Right renal cortex interstitium (tissue), 3 donors: ENCODE data around the gene ECT2. TPM values are rescaled to one million over a fixed set of nuclear protein-coding genes. Genes with fewer than 3 reads are reported as not detected.
"Not testable (repeated sequence)": the region's sequence is repeated elsewhere in the genome, so short reads cannot be mapped to it uniquely, and the experiment has no call there.

Experiments
- DNase-seq, 3 donors: peaks; one replicate each; pipeline ENCODE4 v3.0.0-alpha.2; 2013; ENCODE audit warnings: low read depth in 3 of 3, low spot score in 2 of 3
- polyA plus RNA-seq, 3 donors: library from polyadenylated mRNA; unstranded; fragments of 120-200 nt; gene quantifications; one replicate each; pipeline ENCODE4 v1.2.1, GENCODE V29; 2013; ENCODE audit not compliant: insufficient read length in 3 of 3

Gene ECT2
- polyA plus RNA-seq, 3 donors: 33.7 to 42.3 (median 38.6) TPM

DNA sequence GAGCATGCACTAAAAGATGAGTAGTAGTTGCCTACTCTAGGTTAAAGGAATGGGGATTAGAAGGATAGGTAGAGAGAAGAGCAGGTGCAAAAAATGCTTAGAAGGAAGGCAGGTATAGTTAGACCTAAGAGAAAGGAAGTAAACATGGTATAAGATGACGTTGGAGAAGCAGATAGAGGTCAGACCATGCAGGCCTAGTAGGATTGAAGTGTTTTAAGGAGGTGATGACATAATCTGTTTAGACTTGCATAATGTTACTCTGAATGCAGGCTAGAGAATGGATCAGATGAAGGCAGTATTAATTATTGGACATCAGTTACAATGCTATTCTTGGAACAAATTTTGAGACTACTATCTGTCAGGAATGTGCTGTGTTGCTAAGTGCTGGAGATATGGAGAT lies 11.1 kb upstream of the ECT2 start:
- no peak for DNase-seq

DNA sequence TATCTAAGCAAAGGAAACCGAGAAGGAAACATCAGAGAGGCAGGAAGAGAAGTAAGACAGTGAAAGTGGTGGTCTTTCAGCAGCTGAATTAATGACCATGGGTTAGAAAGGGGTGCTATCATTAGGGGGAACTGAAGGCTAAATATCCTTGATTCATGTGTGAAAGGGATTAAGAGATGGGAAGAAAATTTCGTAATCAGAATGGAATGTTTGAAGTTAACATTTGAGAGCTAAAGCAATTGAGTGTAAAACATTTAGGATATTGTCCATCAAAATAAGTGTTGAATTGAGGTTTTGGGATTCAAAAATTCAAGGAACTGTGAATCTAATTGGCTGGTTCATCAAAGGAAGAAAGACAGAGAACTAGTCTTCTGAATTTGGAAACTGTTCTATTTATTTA lies 4.1 kb upstream of the ECT2 start:
- no peak for DNase-seq

DNA sequence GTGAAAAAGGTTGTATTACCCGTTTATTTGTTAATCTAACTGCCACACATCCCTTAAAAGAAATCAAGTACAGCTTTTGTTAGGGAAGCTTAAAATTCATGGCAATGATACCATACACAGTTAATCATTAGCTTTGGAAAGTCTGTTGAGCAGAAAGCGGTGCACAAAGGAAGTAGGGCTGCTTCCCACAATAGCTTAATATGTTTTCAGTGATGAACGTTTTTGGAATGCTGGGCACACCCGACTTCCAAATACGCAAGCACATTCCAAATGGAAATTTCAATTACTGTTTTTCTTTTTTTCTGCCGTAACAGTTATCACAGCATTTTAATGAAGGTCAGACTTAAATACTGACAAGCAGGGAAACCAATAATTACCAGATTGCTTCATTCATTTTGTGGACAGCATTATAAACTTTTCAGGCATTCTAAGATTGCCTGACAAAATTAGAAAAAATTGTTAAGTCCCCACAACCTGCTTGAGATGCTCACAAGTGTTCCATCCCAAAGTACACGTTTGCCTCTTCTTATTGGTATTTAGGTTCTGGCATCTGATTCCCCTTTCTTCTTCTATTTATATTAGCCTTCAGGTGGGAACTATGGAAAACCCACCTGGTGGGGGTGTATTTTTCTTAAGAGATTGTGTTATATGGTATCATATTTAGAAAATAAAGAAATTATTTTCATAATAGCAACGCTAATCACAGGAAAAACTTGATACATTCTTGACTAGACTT lies 1.1 kb upstream of the ECT2 start:
- peak in 1 of 3 donors; percentile 29 for DNase-seq

DNA sequence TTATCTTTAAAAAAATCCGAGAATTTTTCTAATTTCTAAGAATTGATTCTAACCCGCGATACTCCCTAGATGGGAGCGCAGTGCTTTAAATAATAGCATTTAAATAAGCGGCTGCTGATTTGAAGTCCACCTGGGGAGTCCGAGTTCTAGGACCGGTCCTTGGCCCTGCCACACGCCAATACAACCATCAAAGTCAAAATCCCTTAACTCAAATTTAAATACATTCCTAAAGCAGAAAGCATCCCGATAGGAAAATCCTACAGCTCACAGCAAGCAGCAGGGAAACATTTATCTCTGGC lies 508 bp upstream of the ECT2 start:
- DNase-seq: no peak

DNA sequence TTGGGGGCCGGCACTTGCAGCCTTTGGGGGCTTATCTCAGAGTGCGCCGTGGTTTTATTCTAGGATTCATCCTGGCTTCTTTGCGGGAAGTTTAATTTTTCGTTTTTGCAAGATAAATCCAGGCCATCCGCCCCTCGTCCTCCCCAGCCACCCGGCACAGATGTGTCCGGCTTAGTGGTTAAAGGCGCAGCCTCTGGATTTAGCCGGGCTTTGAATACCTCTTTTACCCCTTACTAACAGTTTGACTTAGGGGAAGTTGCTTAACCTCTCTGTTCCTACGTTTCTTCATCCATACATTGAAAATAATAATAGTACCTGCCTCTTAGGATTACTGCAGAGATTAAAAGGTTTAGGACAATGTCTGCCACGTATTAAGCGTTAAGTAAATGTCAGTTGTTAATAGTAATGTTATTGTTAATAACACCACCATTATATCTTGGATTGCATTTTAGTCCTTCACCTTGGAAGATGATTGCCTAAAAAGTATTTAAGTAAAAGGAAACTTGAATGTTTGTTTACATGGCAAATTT lies 714 bp downstream of the ECT2 start:
- no peak for DNase-seq

DNA sequence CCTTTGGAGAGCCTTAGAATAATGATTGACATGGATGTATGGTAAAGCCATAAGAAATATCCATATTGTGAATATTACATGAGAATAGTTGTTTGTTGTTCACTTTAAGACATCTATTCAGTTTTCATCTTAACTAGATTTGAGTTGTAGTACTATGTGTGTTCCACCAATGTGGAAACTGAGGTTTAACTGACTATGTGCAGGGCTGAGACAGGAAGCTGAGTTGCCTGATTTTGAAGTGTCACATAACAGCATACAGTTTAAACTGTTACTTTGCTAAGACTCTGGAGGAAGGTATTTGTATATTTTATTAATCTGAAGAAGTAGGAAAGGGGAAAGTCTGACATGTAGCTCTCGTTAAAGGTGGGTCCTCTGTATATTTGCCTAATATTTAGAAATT lies 2.1 kb downstream of the ECT2 start:
- DNase-seq: no peak

DNA sequence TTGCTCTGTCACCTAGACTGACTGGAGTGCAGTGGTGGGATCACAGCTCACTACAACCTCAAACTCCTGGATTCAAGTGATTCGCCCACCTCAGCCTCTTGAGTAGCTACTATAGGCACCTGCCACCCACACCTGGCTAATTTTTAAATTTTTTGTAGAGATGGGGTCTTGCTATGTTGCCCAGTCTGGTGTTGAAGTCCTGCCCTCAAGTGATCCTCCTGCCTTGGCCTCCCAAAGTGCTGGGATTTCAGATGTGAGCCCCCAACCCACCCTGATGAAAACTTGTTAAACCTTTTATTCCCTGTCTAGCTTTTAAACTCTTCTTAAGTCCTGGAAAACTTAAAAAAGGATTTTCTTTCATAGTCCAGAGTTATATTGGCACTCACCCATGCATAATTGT lies 2.6 kb downstream of the ECT2 start:
- no peak for DNase-seq

DNA sequence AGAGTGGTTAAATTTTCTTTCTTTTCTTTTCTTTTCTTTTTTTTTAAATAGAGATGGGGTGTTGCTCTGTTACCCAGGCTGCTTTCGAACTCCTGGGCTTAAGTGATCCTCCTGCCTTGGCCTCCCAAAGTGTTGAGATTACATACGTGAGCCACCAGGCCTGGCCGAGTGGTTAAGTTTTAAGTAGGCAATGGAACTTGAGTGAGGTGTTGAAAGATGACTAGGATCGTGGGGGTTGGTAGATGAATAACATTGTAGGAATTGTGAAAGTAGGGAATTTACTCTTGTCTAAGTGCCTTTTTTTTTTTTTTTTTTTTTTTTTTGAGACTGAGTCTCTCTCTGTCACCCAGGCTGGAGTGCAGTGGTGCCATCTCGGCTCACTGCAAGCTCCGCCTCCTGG lies 9.9 kb downstream of the ECT2 start:
- DNase-seq: not testable (repeated sequence)

DNA sequence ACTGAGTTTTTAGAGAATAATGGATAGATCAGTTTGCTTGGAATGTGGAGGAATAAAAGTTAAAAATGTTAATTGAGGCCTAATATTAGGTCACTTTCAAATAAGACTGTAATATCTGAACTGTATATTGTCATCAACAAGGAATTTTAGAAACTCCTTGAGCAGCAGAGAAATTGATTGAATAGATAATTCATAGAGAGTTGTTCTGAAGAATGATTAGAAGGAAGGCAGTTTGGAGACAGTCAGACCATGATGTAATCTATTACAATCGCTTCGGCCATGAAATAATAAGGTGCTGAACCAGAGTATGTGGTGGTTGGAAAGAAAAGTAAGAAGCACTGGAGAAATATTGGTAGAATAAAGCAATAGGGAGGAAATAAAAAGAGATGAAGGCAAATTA lies 15.7 kb downstream of the ECT2 start:
- DNase-seq: no peak

DNA sequence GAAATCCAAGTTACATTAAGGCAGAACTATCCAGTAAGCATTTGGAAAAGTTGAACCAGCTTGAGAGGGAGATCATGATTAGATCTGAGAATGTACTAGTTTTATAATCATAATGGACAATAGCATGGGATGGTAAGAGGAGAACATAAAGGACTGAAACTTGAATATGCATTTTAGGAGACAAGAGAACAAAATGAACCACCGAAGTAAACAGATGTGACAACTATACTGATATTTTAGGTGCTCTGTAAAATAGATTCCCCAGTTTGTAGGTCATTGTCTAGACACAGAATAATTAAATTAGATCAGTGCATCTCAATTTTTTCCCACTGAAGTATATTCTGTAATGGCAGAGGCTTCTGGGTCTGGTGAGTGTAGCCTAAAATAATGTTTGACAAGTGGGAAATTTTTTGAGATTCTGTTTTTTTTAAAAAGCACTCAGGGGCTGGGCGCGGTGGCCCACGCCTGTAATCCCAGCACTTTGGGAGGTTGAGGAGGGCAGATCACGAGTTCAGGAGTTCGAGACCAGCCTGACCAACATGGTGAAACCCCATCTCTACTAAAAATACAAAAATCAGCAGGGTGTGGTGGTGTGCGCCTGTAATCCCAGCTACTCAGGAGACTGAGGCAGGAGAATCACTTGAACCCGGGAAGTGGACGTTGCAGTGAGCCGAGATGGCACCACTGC lies 16.3 kb downstream of the ECT2 start:
- DNase-seq: no peak

DNA sequence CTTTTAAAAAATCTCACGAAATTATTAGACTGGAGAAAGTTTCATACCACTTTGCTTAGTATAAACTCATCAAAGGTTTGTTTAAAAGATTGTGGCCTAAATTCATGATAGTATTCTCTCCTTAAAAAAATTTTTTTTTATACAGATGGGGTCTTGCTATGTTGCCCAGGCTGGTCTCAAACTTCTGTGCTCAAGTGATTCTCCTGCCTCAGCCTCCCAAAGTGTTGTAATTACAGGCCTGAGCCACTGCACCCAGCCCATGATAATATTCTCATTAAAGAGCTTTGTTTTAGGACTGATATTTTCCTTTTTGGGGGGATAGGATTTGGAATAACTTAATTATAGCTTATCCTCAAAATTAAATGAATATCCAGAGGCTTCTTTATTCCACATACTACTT lies 19.9 kb downstream of the ECT2 start:
- DNase-seq: no peak

DNA sequence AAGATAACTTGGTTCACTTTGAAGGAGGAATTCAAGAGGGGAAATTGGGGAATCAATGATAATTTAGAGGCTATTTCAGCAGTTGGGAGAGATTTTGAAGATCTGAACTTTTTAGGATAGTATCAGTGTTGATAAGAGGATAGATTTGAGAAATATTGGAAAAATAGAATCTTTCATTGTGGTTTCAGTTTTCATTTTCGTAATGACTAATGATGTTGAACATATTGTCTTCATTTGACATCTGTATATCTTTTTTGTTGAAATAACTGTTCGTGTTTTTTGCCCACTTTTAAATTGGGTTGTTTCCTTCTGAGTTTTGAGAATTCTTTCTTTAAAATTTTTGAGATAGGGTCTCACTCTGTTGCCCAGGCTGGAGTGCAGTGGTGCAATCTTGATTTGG lies 21.1 kb downstream of the ECT2 start:
- no peak for DNase-seq

DNA sequence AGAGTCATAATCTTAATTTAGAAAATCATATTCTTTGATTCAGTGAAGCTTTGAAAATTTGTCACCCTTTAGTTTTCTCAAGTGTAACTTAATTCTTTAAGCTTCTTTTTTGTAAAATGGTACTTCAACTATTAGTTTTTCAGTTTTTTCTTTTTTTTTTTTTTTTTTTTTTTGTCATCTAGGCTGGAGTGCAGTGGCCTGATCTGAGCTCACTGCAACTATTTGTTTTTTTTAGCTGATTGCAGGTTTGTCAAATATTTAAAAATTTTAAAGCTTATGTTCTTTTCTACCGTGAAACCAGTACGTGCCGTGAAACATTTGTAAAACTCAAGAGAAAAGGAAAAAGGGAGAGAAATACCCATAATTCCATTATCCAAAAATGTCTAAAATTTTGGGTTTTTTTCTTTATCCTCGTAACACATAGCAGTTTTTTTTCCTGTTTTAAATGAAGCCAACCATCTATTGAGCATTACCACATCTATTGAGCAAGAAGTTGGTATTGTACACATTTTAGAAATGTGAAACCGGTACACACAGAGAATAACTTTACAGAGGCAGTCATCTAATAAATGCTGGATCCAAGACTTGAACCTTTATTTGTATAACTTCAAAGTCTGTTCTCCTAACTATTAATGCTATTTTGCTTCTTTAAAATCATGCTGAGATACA lies 25.7 kb downstream of the ECT2 start:
- DNase-seq: no peak

DNA sequence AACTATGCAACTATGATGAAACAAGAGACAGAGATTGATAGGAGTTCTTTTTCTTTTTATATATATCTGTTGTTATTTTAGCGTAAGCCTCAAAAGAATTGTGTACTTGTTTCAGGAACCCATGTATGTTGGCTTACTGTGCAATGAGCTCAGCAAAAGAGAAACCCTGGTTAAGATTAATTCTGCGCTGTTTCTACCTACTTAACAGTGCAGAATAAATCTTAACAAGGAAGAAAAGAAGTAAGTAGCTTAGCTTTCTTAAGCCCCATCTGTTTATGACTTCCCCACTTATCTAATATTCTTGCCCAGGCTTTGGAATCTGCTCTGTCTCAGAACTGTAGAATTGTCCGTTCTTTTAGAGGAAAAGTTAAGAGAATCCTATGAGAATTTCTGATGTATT lies 27.4 kb downstream of the ECT2 start:
- no peak for DNase-seq

DNA sequence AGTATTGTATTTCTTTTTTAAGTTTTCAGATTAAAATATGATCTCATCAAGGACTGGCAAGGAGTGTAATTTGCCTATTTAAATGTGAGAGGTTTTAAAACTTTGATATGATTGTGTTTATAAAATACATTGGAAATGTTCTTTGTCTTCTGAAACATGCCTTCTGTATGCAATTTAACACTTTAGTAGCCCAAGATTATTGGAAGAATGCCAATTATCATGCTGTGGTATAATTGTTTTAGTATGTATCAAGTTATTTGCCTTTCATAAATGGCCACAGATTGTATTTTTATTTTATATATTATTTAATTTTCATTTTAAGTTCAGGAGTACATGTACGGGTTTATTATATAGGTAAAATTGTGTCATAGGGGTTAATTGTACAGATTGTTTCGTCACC lies 31.7 kb downstream of the ECT2 start:
- no peak for DNase-seq

DNA sequence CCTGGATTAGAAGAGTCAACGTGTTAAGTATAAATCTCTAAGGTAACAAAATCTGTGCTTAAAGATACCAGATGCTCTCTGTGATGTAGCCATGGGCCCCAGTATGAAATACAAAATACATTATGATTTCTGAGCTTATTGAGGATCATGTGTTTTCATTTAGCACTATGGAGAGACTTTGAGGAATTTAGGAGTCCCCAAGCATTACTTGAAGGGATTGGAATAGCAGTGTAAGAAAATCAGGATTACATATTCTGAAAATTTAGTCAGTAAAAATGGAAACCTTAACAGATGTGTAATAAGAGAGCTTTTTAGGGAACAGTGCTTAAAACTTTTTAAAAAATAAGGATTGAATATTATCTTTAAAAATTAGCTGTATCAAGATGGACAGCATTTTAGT lies 35.5 kb downstream of the ECT2 start:
- no peak for DNase-seq

DNA sequence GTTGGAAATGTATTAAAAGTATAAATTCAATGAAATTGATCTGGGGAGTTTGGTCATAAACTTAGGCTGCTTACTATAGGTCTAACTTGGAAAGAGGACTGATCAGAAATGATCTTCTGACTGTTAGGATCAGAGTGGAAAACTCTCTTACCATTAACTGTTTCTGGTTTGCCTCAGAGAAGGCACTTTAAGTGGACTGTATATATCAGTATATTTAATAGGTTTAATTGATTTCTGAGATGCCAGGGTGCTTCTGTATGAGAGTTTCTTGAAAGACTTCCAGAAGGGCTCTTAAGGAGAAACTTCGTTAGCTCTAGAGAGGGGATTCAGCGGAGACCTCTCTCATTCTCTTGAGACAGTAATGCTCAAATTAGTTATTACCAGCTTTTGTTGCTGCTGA lies 36.5 kb downstream of the ECT2 start:
- no peak for DNase-seq

DNA sequence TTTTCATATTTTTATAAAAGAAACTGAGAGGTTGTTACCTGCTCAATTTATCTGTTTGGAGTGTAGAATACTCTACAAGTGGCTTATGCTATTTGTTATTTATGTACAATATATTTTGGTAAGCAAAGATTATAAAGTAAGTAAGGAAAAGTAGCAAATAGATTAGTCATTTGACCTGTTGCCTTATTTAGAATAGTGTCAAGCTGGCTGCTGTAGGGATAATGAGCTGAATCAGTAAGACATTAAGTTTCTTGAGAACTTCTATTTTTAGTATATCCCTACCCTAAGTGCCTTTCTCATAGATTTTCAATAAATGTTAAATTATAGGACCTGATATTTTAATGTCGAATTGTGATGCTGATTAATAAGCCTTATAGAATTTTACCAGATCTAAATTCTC lies 37.2 kb downstream of the ECT2 start:
- DNase-seq: no peak

DNA sequence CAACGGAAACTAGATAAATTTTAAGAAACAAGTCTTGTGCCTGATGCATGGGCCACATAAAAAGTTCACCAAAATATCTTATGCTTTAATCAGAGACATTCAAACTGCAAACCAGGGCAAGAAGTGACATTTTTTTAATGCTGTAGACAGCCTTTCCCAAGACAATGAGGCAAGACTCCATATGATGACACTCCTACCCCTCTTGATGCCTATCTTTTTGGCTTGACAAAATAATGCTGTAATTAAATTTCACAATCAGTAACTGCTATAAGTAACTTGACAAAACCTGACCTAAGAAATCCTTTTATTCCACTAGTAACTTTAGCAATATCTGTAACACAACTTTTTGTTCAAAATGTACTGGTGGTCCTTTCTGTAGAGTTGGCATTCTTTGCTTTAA lies 48.7 kb downstream of the ECT2 start:
- DNase-seq: no peak

DNA sequence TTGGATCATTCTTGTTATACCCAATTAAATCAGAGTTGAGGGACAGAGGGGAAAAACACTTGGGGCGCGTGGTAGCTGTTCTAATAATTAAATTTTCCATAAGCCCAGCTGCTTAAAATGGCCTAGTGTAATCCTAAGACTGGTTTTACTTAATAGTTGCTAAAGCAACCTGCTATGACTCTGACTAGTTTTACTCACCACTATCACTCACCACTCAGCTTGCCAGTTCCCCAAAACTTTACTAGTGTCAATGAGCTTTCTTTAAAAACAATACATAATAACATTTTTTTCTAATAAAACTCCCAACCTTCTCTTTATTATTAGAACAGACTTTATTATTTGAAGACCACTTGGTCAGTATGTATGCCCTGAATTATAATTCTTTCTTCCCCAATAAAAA lies 49.6 kb downstream of the ECT2 start:
- no peak for DNase-seq

DNA sequence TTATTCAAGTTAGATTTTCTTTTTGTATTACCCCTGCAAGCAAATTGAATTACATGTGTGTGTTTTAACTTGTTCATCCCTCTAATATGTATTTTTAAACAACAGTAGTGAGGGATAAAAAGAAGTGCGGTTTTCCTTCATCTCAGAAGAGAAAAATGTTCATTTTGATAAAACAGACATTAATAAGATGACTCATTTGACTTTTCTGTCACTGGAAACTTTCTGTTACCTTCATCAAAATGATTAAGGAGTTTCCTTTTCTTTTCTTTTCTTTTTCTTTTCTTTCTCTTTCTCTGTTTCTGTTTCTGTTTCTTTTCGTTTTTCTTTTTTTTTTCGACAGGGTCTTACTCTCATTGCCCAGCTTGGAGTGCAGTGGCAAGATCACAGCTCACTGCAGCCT lies 53.0 kb downstream of the ECT2 start:
- no peak for DNase-seq

DNA sequence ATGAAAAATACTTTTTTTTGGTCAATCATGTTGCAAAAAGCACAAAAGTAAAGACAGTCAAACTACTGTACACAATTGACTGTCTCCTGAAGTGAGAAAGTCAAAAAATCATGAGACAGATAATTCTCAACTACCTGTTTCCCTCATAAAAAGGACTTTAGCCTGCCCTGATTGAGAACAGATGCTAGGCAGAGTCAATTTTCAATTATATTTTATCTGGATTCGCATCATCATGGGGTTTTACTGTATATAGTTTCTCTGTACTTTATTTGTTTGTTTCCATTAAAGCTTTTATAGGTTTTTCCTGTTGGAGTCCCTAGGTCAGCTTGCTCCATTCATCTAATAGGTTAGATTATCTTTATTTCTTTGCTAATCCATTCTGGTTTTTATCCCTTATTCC lies 53.8 kb downstream of the ECT2 start:
- DNase-seq: no peak
